Hematopoietic multipotent progenitor cell treated with erythropoietin and hydrocortisone succinate and interleukin-3 and kit ligand, for 4 days (in vitro differentiated cells): ENCODE data around the gene CPZ.

Source experiments
- DNase-seq: peaks from one replicate; pipeline ENCODE4 v3.0.0-alpha.2; 2015

CPZ gene

GRCh38 chr4:8581094-8581861, 11.3 kb upstream of the CPZ start:
- no peak for DNase-seq

GRCh38 chr4:8582016-8582415, 10.5 kb upstream of the CPZ start:
- DNase-seq: no peak

- DNase-seq: no peak
Observed at GRCh38 chr4:8582436-8582835, 10.1 kb upstream of the CPZ start.

- no peak for DNase-seq
Observed at GRCh38 chr4:8582941-8583654, 9.5 kb upstream of the CPZ start.

GRCh38 chr4:8583655-8584025, 8.9 kb upstream of the CPZ start:
- DNase-seq: no peak

- DNase-seq: peak; percentile 12
Observed at GRCh38 chr4:8585186-8585585, 7.4 kb upstream of the CPZ start.

GRCh38 chr4:8585721-8586212, 6.8 kb upstream of the CPZ start:
- no peak for DNase-seq

GRCh38 chr4:8586246-8586645, 6.3 kb upstream of the CPZ start:
- DNase-seq: no peak

GRCh38 chr4:8586671-8587468, 5.7 kb upstream of the CPZ start:
- no peak for DNase-seq

- no peak for DNase-seq
Observed at GRCh38 chr4:8587469-8588195, 4.9 kb upstream of the CPZ start.

- no peak for DNase-seq
Observed at GRCh38 chr4:8588196-8588470, 4.4 kb upstream of the CPZ start.

- DNase-seq: no peak
Observed at GRCh38 chr4:8589336-8589735, 3.2 kb upstream of the CPZ start.

- DNase-seq: no peak
Observed at GRCh38 chr4:8589823-8590545, 2.6 kb upstream of the CPZ start.

GRCh38 chr4:8590546-8590880, 2.1 kb upstream of the CPZ start:
- DNase-seq: no peak

GRCh38 chr4:8591114-8591513, 1.5 kb upstream of the CPZ start:
- no peak for DNase-seq

GRCh38 chr4:8591626-8592365, 769 bp upstream of the CPZ start:
- no peak for DNase-seq

GRCh38 chr4:8593264-8594096, 915 bp downstream of the CPZ start:
- no peak for DNase-seq

- DNase-seq: peak; percentile 76
Observed at GRCh38 chr4:8594097-8595038, 1.8 kb downstream of the CPZ start.

GRCh38 chr4:8595237-8596087, 2.9 kb downstream of the CPZ start:
- no peak for DNase-seq
